Kidney epithelial cell (primary cell): ENCODE data around the gene P2RX4. TPM values are rescaled to one million over a fixed set of nuclear protein-coding genes. Genes with fewer than 3 reads are reported as not detected.

ENCODE experiments used
- DNase-seq: peaks from one replicate; pipeline ENCODE4 v3.0.0-alpha.2; 2010; ENCODE audit warnings: low read depth
- H3K27me3 ChIP-seq: 2 replicates; pipeline ENCODE4 v1.6.0; 2011; ENCODE audit warnings: low read length; ENCODE audit not compliant: control insufficient read depth, insufficient read depth
- H3K36me3 ChIP-seq: 2 replicates; pipeline ENCODE4 v1.5.1; 2011; ENCODE audit warnings: low read length; ENCODE audit not compliant: control insufficient read depth, insufficient read depth
- H3K4me3 ChIP-seq: 2 replicates; pipeline ENCODE4 v1.5.1; 2011; ENCODE audit warnings: low read depth, mild to moderate bottlenecking, control low read depth, low read length
- CTCF ChIP-seq: IDR thresholded peaks from 2 replicates; pipeline ENCODE4 v1.5.1; 2011; ENCODE audit warnings: mild to moderate bottlenecking, moderate library complexity, low read length, control low read depth, inconsistent platforms; ENCODE audit not compliant: insufficient read depth, poor library complexity, severe bottlenecking
- total RNA-seq: library from RNA; depleted of rRNA; stranded (reverse); fragments of >200 nt; gene quantifications from 2 replicates; pipeline ENCODE4 v1.2.3, GENCODE V29; 2015

Gene P2RX4
- total RNA-seq, 1 donor from 2014 or later = 119 TPM

- Histone ChIP-seq H3K4me3 (no peak overlapping the region), H3K36me3 (no peaks in the 10 kb centered on the region), H3K27me3 (no peaks in the 10 kb centered on the region)
- TF ChIP-seq CTCF = no peak
- DNase-seq = no peak
These were observed 4.3 kb downstream of the P2RX4 start for GRCh38 chr12:121214166-121214777.

- H3K36me3 ChIP-seq = no peaks in the 10 kb centered on the region
- no peak overlapping the region for H3K4me3 ChIP-seq
- H3K27me3 ChIP-seq = no peaks in the 10 kb centered on the region
- TF ChIP-seq CTCF = no peak
- DNase-seq = peak; percentile 90
These were observed 5.2 kb downstream of the P2RX4 start for GRCh38 chr12:121214855-121215745.

- Histone ChIP-seq H3K27me3 (no peaks in the 10 kb centered on the region), H3K4me3 (no peak overlapping the region), H3K36me3 (no peaks in the 10 kb centered on the region)
- no peak for DNase-seq
- no peak for TF ChIP-seq CTCF
These were observed 6.2 kb downstream of the P2RX4 start for GRCh38 chr12:121216102-121216501.

- DNase-seq = no peak
- Histone ChIP-seq H3K4me3 (no peak overlapping the region), H3K27me3 (no peaks in the 10 kb centered on the region), H3K36me3 (no peaks in the 10 kb centered on the region)
- TF ChIP-seq CTCF = no peak
These were observed 7.1 kb downstream of the P2RX4 start for GRCh38 chr12:121217063-121217462.

- no peak overlapping the region for H3K4me3 ChIP-seq
- no peaks in the 10 kb centered on the region for H3K36me3 ChIP-seq
- no peaks in the 10 kb centered on the region for H3K27me3 ChIP-seq
- TF ChIP-seq CTCF = no peak
- DNase-seq = no peak
These were observed 7.8 kb downstream of the P2RX4 start for GRCh38 chr12:121217761-121218160.
